Head of caudate nucleus (tissue), 42 donors: ENCODE data around the gene SLC39A5.

ENCODE experiments used
- DNase-seq, 42 donors: peaks; one replicate each; pipeline versions ENCODE4 v3.0.0 to v3.0.0-alpha.2; 2020 to 2021; ENCODE audit warnings: mixed read lengths in 7 of 42
- intact Hi-C: fragments of 100-400 bp; cut with DNase I; formaldehyde crosslinking; loops from one replicate; pipeline ENCODE4 v1.15.0; 2022

Gene SLC39A5

GRCh38 chr12:56206452-56207166 lies 23.2 kb upstream of the SLC39A5 start:
- intact Hi-C loops, result no loop called here
- DNase-seq, result peak in 32 of 42 donors; percentile 16 to 69 (median 37)

GRCh38 chr12:56208006-56208405 lies 21.8 kb upstream of the SLC39A5 start:
- DNase-seq, result no peak
- intact Hi-C loops, result no loop called here

- intact Hi-C loops, result no loop called here
- no peak for DNase-seq
Measured at GRCh38 chr12:56212361-56212760, 17.5 kb upstream of the SLC39A5 start.

GRCh38 chr12:56213878-56214277 lies 16.0 kb upstream of the SLC39A5 start:
- no peak for DNase-seq

GRCh38 chr12:56216461-56216860 lies 13.4 kb upstream of the SLC39A5 start:
- intact Hi-C loops, result no loop called here
- DNase-seq, result no peak

More at GRCh38 chr12:56213878-56214277, 16.0 kb upstream of the SLC39A5 start:
- intact Hi-C loops, result no loop called here

GRCh38 chr12:56219840-56220239 lies 10.0 kb upstream of the SLC39A5 start:
- intact Hi-C loops, result loop anchor here (5.0 kb wide), 2 partner anchors 37 to 93 kb away; partner anchors contain the start of genes ANKRD52 and ESYT1
- no peak for DNase-seq

GRCh38 chr12:56220611-56221231 lies 9.1 kb upstream of the SLC39A5 start:
- intact Hi-C loops, result loop anchor here (5.0 kb wide), 2 partner anchors 37 to 93 kb away; partner anchors contain the start of genes ANKRD52 and ESYT1
- DNase-seq, result peak in 11 of 42 donors; percentile 5 to 56 (median 23)

GRCh38 chr12:56221232-56221756 lies 8.6 kb upstream of the SLC39A5 start:
- intact Hi-C loops, result loop anchor here (5.0 kb wide), 2 partner anchors 36 to 94 kb away; partner anchors contain the start of genes ANKRD52 and ESYT1
- DNase-seq, result peak in 41 of 42 donors; percentile 8 to 69 (median 44)

GRCh38 chr12:56221757-56222530 lies 7.9 kb upstream of the SLC39A5 start, which contains the start of gene RNF41:
Gene RNF41 (minus strand): TSS chr12:56221922. CDS start chr12:56214047, 7,875 bp downstream.
- intact Hi-C loops, result loop anchor here (5.0 kb wide), 2 partner anchors 35 to 95 kb away; partner anchors contain the start of genes ANKRD52 and ESYT1
- DNase-seq, result peak; percentile 95 to 99 (median 98)

GRCh38 chr12:56222531-56222895 lies 7.3 kb upstream of the SLC39A5 start:
- intact Hi-C loops, result loop anchor here (5.0 kb wide), 2 partner anchors 35 to 95 kb away; partner anchors contain the start of genes ANKRD52 and ESYT1
- DNase-seq, result no peak

GRCh38 chr12:56223571-56224101 lies 6.2 kb upstream of the SLC39A5 start:
- DNase-seq, result no peak
- intact Hi-C loops, result loop anchor here (2.0 to 5.0 kb wide), 3 partner anchors 33 to 96 kb away; partner anchors contain the start of genes ANKRD52 and ESYT1

GRCh38 chr12:56224102-56224701 lies 5.6 kb upstream of the SLC39A5 start, which contains the start of gene NABP2:
Gene NABP2 (plus strand): TSS chr12:56224342. CDS start chr12:56224857, 515 bp downstream.
- peak; percentile 95 to 99 (median 98) for DNase-seq
- intact Hi-C loops, result loop anchor here (2.0 to 5.0 kb wide), 3 partner anchors 33 to 97 kb away; partner anchors contain the start of genes ANKRD52 and ESYT1

GRCh38 chr12:56224954-56225353 lies 4.9 kb upstream of the SLC39A5 start:
- no peak for DNase-seq

GRCh38 chr12:56229082-56229481 lies 769 bp upstream of the SLC39A5 start:
- intact Hi-C loops, result no loop called here
- DNase-seq, result no peak

More at GRCh38 chr12:56224954-56225353, 4.9 kb upstream of the SLC39A5 start:
- intact Hi-C loops, result loop anchor here (2.0 to 5.0 kb wide), 3 partner anchors 32 to 98 kb away; partner anchors contain the start of genes ANKRD52 and ESYT1

GRCh38 chr12:56230432-56231183 lies 757 bp downstream of the SLC39A5 start:
- intact Hi-C loops, result no loop called here
- DNase-seq, result no peak

GRCh38 chr12:56231184-56231582 lies 1.3 kb downstream of the SLC39A5 start:
- no peak for DNase-seq
- intact Hi-C loops, result no loop called here

GRCh38 chr12:56234746-56235436 lies 5.0 kb downstream of the SLC39A5 start:
- intact Hi-C loops, result no loop called here
- no peak for DNase-seq
